CD4-positive, alpha-beta T cell treated with Interleukin-6 for 4 hours (primary cell): ENCODE results near the gene CENPP.

Experiments
- DNase-seq: peaks from one replicate; pipeline ENCODE4 v3.0.0-alpha.2; 2020; ENCODE audit warnings: mixed read lengths

The CENPP gene

DNA sequence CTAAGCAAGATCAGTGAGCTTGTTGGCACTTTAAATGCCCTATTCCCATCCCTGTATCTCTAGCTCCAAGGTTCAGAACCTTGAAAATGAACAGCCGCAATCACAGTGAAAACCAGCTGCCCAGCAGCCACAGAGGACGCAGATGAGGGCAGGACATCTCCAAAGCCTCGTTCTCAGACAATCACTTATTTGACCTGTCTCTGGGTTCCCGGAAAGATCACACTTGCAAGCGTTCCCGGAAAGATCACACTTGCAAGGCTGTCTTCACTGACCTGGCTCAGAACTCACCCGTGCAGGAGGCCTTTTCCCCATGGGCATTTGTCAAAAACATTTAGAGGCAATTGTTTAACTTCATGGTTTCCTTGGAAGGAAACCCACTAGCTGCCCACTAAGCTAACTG, 318.5 kb downstream of the CENPP start:
- DNase-seq, result no peak

DNA sequence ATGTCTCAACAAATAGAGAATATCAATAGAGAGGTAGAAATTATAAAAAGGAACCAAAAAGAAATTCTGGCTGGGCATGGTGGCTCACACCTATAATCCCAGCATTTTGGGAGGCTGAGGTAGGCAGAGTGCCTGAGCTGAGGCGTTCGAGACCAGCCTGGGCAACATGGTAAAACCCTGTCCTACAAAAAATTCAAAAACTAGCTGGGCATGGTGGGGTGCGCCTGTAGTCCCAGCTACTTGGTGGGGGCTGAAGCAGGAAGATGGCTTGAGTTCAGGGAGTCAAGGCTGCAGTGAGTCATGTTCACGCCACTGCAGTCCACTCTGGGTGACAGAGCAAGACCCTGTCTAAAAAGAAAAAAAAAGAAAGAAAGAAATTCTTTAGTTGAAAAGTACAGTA, 319.3 kb downstream of the CENPP start:
- no peak for DNase-seq

DNA sequence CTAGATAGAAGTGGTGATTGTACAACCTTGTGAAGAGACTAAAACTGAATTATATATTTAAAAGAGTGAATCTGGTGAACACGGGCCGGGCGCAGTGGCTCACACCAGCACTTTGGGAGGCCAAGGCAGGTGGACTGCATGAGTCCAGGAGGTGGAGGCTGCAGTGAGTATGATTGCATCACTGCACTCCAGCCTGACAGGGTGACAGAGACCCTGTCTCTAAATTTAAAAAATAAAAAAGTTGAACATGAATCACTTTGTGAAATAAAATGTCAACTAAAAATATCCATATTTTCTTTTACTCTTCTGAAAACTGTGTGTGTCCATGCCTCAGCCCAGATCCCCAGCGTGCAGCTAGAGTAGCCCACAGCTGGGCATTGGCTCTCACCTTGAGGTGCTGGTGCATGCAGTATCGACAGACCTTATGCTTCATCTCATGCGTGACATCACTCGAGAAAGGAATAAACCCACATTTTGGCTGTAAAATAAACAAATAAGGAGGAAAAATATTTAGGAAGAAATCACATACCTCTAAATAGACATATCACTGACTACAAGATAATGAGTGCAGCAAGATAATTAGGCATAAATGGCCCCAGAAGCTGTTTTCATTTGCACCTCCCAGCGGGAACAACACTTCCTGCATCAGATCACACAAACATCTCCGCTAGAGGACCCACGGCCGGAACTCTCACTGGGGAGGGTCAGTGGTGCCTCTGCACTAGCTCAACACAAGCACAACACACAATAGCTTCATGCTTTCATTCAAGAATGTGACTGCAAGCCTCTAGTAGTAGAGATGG, 322.1 kb downstream of the CENPP start:
- no peak for DNase-seq

DNA sequence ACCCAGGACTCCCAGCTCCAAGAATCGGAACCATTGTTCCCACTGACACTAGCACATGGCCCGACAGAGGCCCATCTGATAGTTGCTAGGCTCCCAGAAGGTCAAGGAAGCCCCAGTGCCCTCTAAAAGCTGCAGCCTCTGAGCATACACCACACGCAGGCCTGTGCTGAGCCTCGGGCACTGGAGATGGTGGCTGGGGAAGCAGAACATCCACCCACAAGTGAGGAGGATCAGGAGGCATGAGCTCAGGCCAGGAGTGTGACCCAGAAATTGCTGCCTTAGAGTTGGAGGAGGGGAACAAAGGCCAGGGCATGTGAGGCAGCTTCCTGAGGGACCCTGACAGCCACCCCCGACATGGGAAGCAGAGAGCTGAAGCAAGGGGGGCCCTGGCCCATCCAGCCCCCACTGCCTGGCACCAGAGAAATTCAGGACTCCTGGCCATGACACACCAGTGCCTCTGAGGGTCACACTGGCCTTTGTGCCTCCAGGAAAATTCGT, 322.8 kb downstream of the CENPP start:
- no peak for DNase-seq

DNA sequence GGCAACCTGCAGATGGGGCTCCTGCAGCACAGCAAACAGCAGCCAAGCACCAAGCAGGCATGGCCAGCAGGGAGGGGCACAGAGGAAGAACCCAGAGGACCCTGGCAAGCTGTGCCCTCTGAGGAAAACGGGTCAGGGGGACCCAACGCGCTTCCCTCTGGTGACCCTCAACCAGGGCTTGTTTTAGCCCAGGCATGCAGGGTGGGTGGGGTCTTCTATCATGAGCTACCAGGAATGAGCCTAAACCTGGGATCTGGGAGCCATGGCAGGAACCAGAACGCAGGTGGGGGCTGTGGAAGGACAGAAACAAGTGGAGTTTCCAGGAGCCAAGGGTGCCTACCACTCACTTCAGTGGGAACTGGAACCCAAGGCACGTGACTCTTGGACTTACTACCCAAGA, 323.3 kb downstream of the CENPP start:
- no peak for DNase-seq

DNA sequence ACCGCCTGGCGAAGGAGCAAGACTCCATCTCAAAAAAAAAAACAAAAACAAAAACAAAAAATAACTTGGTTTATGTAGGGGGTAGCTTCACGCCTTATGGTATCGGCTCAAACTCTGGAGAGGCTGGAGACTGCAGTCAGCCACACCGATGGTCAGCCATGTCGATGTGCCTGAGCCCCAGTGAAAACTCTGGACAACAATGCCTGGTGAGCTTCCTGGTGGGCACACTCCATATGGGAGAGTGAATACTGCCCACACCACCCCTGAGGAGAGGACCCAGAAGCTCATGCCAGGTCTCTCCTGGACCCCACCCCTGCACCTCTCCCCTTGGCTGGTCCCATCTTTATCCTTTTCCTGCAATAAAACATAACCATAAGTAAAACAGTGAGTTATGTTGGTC, 324.5 kb downstream of the CENPP start:
- DNase-seq, result no peak

DNA sequence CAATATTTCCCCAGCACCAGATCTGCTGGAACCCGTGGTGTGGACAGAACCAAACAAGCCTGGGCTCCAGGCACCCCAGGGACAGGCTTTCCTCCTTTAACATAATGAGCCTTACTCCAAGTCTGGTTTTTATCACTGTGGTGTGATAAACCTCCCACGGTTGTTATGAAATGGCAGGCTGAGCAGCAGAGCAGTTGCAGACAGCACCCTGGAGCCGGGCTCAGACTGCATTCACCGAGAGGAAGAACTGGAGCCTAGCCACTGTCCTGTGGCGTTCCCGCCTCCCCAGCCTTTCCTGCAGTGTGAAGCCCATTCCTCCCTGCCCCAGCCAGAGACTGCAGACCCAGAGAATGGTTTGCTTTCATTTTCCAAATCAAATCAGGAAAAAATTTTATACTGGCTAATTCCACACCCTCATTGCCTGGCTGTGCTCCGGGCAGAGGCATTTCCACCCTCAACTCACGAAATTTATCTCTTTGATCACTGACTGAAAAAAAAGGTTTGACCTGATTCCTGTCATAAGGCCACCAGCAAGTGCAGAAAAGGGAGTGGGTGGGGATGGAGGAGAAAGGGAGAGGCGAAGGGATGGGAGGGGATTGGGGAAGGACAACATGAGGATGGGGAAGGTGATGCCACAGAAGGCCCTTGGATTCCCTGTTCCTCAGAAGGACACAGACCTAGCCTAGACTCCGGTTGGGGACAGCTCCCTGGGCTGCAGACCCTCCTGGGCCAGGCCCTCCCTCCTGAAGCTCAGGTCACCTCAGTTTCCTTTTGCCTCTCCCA, 325.3 kb downstream of the CENPP start:
- no peak for DNase-seq

DNA sequence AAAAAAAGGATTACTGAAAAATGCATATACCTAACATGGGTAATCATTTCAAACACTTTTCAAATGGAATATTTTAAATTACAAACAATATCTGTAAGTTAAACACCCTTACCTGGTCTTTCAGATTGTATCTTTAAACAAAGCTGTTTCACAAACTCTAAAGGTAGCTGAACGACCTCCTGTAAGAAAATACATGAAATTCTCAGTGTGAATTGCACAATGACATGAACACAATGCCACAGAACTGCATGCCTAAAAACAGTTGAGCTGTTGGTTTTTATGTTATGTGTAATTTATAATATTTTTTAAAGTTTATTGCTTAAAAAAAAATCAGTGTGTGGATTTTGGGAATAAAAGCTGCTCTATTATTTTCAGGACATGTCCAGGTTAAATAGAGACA, 326.7 kb downstream of the CENPP start:
- no peak for DNase-seq

DNA sequence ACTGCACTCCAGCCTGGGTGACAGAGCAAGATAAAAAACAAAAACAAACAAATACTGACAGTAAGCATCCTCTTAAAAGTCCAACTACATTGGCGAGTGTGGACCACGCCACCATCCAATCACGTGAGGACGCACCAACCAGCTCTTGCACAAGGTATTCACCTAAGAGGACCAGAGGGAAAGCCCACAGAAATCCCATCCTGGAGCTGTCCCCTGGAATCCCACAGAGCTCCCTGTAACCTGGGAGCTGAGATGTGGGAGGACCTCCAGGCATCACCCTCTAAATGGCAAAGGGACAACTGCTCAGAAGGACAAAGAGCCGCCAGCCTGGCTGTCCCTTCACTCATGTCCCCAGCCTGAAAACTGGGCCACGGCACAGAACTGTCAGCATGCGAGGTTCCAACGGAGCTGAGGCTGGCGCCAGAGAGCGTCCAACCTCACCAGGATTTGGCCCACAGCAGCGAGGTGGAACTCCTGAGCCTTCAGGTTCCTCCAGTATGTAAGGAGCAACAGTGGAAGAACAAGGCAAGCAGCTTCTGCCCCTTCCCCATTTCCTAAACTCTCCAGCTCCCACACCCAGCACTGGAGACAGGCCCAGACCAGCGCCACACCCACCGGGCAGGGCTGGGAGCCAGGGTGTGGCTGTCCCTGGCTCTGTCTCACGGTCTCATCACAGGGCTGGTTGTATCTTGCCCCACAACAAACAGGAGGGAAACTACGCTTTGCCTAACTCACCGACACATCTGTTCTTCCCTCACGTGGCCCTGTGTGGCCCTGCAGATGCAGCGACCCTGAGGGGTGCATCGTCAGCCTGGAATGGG, 328.9 kb downstream of the CENPP start:
- DNase-seq, result no peak

DNA sequence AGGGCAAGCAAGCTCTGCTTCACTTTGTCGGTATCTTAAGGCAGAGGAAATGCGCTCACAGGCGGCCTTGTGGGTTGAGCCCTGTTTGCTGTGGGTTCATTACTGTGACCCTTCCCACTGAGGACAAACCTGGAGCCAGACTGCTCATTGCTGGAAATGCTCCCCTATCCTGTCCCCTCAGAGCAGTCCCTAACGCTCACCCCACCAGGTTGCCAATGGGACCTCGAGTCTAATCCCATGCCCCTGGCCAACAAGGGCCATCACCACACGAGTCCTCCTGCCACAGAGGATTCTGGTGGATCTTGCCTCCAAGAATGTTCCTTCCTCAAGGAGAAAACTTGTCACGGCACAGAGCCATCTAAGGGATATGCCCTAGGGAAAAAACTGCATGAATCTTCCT, 329.6 kb downstream of the CENPP start:
- DNase-seq, result no peak

DNA sequence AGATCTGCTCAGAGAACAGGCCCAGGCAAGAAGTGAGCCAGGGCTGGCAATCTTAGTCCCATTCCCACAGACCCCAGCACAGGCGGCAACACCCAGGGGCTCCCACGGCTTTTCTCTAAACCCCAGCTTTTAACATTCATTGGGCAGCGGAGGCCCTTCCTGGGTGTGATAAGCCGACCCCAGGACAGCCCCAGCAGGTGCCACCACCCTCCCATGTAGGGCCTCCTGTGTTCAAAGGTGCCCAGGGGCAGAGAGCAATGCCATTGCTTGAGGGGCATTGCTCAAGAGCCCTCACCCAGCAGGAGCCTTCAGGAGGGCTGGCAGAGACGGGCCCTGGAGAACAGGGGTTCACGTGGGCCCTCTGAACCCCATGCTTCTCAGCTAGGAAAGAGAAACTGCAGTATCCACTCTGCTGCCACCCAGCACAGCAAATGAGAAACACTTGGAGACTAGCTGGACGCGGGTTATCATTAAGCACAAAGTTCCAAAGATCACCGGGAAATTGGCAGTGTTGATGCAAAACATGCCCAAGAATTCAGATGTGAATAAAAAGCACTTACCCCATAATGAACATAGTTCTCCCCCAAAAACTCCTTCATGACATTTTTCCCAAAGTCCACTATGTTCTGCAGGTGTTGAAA, 330.3 kb downstream of the CENPP start:
- no peak for DNase-seq

DNA sequence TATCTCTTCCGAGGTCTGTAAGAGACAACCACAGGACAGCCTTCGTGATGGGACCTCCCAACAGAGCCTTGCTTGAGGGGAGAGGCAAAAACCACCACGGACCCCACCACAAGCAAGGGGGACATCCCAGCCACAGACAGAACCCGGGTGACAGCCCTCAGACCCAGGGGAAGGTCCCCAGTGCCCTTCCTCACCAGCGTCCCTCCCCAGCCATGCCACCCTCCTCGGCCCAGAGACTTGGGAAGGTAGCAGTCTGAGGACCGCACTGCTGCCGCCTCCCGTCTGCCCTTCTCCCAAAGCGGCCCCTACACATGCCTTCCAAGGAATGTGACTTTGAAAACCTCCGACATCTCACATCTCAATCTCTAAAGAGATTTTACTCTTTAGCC, 330.8 kb downstream of the CENPP start:
- DNase-seq, result no peak

DNA sequence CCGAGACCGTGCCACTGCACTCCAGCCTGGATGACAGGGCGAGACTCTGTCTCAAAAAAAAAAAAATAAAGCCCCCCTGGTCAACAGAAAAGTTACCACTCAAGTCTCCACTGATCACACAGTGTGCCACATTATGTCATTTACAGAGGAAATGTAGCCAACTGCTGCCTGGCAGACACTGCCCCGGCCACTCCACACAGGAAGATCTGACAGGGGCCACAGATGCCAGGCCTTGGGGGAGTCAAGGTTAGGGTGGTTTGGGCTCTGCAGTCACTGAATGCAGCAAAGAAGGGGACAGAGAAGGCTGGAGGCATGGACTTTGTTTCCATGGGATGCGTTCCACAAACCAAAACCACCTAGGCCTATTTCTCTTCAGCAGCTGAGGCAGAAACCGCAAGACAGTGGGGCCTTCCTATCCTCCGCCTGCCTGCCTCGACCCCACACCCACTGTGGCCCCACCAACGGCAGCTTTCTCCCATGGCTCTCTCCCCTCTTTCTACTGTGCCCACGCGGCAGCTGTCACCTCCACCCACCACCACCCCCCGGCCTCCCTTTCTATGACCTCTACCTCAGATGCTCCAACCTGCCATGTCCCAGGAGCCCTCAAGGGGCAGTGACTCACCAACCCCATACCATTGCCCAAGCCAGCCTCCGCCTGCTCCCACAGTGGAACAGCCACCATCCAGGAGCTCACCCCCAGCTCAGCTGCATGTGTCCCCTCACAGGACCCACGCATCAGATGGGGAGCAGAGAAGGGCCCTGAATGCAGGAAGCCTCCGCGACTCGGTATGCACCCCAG, 331.7 kb downstream of the CENPP start:
- no peak for DNase-seq

DNA sequence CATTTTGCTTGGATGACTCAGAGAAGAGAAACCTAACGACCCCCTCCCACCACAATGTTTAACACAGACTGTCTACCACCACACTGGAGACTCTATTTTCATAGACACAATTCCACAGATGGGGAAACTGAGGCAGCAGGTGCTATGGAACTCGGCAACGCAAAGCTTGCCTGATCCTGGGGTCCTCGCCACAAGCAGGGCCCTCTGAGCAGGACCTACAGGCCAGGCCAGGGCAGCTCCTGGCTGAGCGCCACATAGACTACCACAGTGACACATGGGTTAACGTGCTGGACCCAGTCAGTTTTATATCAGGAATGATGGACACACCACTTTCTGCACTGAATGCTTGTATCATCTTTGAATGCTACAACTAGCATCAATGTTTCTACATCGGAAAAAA, 332.4 kb downstream of the CENPP start:
- no peak for DNase-seq

DNA sequence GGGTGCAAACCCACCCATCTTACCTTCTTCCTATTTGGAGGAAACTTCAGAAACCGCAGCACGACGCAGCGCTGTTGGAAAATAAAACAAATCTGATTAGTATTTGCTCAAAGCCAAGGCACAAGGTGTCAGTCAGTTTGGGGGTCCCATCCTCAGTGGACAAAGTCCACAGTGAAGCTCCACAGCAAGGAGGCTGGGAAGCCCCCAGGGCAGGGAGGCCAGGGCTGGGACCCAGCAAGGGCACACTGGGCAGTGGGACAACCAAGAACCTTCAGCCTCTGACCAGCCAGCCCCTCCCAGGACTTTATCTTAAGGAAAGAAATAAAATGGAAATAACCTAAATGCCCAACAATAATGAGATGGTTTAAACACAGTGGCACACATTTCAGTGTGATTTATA, 332.9 kb downstream of the CENPP start:
- no peak for DNase-seq

DNA sequence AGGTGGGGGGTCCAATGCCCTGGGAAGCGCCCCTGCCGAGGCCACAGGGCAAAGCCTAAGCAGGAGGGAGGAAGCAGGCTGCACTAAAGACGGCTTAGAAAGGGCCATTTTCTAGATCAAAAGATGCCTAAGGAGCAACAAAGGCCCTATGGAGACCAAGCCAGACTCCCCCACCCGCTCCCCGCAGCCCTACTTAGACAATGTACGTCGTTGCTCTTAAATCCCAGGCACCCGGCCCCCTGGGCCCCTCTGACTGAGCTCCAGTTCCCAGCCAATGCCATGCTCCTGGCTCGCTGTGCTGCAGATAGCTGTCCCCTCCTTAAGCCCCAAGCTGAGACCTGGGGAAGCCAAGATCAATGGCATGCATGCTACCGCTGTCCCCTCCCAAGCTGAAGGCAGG, 333.8 kb downstream of the CENPP start:
- DNase-seq, result no peak

DNA sequence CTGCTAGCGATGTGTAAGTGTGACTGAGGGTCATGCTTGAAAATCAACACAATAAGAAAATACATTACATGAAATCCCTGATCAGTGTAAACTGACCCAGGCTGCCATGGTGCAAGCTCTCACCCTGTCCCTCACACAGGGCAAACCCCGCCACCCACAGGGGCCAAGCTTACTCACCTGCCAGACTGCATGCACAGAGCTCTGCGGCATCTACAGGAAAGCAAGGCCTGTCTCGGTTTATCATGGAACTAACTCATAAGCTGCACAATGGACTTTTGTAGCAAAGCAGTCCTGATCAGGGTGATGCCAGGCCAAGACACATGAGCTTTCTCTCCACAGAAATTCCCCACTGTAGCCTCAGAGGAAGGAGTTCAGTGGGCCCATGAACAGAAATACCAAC, 334.5 kb downstream of the CENPP start:
- DNase-seq, result no peak

DNA sequence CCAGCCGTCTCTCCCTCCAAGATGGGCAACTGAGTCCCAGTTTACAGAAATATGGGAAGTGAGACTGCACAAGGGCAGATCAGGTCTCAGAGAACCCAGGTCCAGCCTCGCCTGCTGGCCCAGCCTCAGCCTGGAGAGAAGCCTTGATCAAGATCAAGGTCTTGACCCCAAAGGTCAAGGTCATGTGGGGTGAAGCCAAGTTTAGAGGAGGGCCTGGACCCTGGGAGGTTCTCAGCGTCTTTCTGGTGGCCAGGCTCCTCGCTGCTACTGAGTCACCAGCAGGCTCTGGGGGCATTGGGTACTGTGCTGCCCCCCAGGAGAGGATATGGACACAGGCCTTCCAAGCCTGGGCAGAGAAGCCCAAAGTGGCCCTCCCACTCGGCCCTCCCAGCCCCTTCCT, 335.4 kb downstream of the CENPP start:
- DNase-seq, result no peak

DNA sequence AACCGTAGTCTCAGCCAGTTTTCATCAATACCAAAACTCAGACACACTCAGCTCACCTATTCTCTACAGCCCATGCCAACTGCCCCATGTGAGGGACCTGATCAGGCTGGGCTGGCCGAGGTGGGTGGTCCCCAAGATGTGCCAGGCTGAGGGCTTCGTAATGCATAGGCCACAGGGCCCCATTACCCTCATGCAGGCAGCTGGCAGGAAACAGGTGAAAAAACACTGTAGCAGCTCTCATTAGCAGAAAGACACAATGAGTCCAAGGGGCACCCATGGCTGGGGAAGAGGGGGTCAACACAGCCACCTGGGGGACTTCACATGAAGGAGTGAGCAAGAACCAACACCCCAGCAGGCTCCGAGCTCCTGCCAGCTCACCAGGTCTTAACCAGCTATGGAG, 336.0 kb downstream of the CENPP start:
- DNase-seq, result no peak

DNA sequence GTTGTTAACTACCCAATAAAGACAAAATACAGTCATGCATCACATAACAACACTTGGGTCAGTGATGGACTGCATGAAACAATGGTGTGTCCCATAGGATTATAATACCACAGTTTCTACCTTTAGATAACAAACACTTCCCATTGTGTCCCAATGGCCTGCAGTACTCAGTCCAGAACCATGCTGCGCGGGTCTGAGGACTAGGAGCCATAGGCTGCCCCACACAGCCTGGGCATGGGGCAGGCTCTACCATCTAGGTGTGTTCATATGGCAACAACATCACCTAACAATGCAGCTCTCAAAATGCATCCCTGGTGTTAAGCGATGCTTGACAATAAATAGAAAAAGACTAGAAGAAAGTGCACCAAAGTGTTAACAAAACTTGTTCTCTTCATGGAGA, 337.4 kb downstream of the CENPP start:
- no peak for DNase-seq

DNA sequence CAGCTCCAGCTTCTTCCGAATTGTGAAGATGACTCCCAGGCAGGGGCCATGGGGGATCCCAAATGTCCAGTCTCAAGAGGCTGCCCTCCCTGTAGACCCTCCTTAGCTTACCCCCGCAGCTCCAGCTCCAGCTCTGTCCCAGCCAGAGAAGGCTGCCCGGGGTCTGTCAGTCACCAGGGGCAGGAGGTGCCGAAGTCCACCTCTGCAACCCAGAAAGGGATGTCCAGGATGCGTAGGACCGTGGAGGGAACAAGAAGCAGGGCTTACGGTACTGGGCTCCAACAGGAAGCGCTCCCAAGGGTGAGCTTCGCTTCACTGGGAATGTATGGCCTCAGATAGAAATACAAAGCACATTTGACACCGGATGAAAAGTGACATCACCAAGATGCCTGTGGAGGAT, 338.2 kb downstream of the CENPP start:
- DNase-seq, result no peak
